ENCODE measurements around the gene SDCCAG8. TPM values are rescaled to one million over a fixed set of nuclear protein-coding genes. Genes with fewer than 3 reads are reported as not detected.
"Not testable (repeated sequence)": the region's sequence is repeated elsewhere in the genome, so short reads cannot be mapped to it uniquely, and the experiment has no call there.

The SDCCAG8 gene
- total RNA-seq, result 33.4 and 41.2 TPM in 2 replicates

DNA sequence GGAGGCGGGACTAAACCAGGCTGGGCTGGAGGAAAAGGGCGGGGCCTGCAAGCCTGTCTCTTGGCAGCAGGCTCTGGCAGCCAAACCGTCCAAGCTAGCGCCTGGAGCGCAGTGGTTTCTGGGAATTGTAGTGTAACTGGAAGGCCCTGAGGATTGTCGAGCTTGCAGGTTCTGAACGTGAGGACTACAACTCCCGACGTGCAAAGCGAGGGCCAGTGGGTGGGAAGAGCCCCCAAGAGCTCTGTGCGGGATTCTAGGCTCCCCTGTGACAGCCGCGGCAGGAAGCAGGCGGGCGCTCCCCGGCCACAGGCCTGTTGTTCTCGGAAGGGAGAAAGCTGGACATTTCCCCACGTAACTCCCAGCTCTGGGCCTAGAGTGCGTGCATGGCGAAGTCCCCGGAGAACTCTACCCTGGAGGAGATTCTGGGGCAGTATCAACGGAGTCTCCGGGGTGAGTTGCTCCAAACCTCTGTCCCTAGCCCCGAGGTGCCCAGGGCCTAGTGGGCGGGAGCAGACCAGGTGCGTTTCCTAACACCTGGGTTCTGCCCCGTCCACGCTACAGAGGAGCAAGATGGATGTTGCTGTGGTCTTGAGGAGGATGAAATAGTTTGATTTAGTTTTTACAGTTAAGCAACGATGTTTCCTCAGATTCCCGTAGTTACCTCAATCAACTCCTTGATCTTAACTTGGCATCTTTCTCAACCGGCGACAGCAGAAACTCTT lies at the start of gene SDCCAG8:
TSS of gene SDCCAG8 (plus strand) at position 251 of the 722 bp plus-strand sequence. CDS start at position 384, 133 bp downstream.
- peak; percentile 83 for DNase-seq
- peak within 1 kb of the TSS; percentile 95 for H3K4me3 Mint-ChIP-seq
- TF ChIP-seq, protein P1, sequence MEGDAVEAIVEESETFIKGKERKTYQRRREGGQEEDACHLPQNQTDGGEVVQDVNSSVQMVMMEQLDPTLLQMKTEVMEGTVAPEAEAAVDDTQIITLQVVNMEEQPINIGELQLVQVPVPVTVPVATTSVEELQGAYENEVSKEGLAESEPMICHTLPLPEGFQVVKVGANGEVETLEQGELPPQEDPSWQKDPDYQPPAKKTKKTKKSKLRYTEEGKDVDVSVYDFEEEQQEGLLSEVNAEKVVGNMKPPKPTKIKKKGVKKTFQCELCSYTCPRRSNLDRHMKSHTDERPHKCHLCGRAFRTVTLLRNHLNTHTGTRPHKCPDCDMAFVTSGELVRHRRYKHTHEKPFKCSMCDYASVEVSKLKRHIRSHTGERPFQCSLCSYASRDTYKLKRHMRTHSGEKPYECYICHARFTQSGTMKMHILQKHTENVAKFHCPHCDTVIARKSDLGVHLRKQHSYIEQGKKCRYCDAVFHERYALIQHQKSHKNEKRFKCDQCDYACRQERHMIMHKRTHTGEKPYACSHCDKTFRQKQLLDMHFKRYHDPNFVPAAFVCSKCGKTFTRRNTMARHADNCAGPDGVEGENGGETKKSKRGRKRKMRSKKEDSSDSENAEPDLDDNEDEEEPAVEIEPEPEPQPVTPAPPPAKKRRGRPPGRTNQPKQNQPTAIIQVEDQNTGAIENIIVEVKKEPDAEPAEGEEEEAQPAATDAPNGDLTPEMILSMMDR (IDR thresholded peaks at IDR 0.05), result no peak
- no peaks in the 10 kb centered on the region for H3K9me3 Mint-ChIP-seq
- intact Hi-C loops (cut with micrococcal nuclease), result loop anchor here (1.0 to 10.0 kb wide), 16 partner anchors 13 to 1737 kb away; partner anchors contain the start of genes AKT3, COX20 and FH
- peaks cover 41% of the 10 kb centered on the region for H3K4me1 Mint-ChIP-seq
- peak; percentile 80 for ATAC-seq (ENCODE audit: low read depth)
- no peaks in the 10 kb centered on the region for H3K27me3 Mint-ChIP-seq
- ChIA-PET CTCF (interaction anchor here (1.2 kb wide), 1 partner anchor 38 kb away, joined by 3 read pairs; no protein-coding TSS in a partner anchor), POLR2A (interaction anchor here (0.5 to 4.5 kb wide), 22 partner anchors 9 to 1608 kb away, joined by 3 to 66 read pairs (median 5); partner anchors contain the start of genes ADSS2 and HNRNPU)
- peak within 1 kb of the TSS; percentile 98 for H3K27ac Mint-ChIP-seq
- peaks cover 20% of the 10 kb centered on the region for H3K36me3 Mint-ChIP-seq (ENCODE audit: low read depth)

DNA sequence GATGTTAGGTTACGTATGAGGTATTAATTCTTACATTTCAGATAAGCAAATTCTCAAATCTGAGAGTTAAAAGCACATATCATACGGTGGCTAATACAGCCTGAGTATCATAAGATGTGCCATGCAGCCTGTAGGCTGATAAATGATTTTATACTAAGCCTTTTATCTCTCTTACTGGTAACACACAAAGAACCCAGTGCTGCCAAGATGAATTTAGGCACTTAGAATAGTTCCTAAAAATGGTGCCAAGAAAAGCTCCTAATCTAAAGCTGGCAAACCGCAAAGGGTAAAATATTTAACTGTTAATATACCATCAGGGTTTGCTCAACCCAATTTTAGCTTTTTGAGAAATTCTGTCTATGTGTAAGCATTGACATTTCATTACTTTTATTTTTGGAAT lies 43.9 kb upstream of the SDCCAG8 start:
- peaks cover 29% of the 10 kb centered on the region for H3K36me3 Mint-ChIP-seq (ENCODE audit: low read depth)
- H3K4me1 Mint-ChIP-seq; CTCF ChIA-PET; POLR2A ChIA-PET; H3K27ac Mint-ChIP-seq; DNase-seq; H3K9me3 Mint-ChIP-seq; ATAC-seq (ENCODE audit: low read depth); H3K27me3 Mint-ChIP-seq; H3K4me3 Mint-ChIP-seq; intact Hi-C loops (cut with micrococcal nuclease): not testable (repeated sequence)

DNA sequence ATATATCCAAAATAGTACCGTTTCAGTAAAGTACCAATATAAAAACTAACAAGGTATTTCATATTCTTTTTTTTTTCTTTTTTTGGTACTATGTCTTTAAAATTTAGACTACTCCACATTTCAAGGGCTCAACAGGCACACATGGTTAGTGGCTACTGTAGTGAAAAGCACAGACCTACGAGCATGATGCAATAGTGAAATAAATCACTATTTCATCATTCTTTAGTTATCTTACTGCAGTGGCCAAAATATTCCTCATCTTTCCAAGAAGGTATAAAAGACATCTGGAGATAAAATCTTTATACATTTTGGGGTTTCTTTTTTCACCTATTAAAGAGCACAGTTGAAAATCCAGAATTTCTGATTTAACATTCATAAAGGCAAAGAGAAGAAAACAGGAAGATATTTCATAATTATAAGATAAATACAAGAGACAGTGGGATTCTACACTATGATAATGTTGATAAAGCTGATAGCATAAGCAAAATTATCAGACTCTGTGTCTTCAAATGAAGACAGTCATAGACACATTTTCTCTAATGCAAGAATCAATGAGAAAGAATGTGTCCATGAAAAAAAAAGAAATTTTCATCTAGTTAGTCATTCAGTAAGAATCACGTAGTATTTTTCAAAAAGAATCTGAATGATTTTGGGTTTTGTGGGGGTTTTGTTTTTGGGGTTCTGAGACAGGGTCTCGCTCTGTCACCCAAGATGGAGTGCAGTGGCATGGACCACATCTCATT lies 42.6 kb upstream of the SDCCAG8 start:
- ChIA-PET CTCF (no interaction called here), POLR2A (no interaction called here)
- intact Hi-C loops (cut with micrococcal nuclease), result no loop called here
- TF ChIP-seq, protein P1 (IDR thresholded peaks at IDR 0.05), result no peak
- H3K4me1 Mint-ChIP-seq, result peaks cover 8% of the 10 kb centered on the region
- ATAC-seq (ENCODE audit: low read depth) (no peak), DNase-seq (no peak)
- peaks cover 40% of the 10 kb centered on the region for H3K36me3 Mint-ChIP-seq (ENCODE audit: low read depth)
- H3K27ac Mint-ChIP-seq, result no peak overlapping the region
- no peaks in the 10 kb centered on the region for H3K27me3 Mint-ChIP-seq
- H3K9me3 Mint-ChIP-seq, result peaks cover 2% of the 10 kb centered on the region
- no peak overlapping the region for H3K4me3 Mint-ChIP-seq

DNA sequence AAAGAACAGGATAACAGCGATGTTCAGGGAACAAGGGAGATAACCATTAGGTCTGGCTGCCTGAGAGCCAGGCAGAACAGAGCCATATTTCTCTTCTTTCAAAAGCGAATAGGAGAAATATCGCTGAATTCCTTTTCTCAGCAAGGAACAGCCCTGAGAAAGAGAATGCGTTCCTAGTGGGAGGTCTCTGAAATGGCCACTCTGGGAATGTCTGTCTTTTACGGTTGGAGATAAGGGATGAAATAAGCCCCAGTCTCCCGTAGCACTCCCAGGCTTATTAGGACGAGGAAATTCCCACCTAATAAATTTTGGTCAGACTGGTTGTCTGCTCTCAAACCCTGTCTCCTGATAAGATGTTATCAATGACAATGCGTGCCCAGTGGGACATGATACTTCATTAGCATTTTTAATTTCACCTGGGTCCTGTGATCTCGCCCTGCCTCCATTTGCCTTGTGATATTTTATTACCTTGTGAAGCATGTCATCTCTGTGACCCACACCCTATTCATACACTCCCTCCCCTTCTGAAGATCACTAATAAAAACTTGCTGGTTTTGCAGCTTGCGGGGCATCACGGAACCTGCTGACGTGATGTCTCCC lies 40.5 kb upstream of the SDCCAG8 start:
- POLR2A ChIA-PET; ATAC-seq (ENCODE audit: low read depth); H3K27ac Mint-ChIP-seq; H3K27me3 Mint-ChIP-seq; intact Hi-C loops (cut with micrococcal nuclease); DNase-seq; H3K9me3 Mint-ChIP-seq; H3K4me3 Mint-ChIP-seq; CTCF ChIA-PET: not testable (repeated sequence)
- H3K36me3 Mint-ChIP-seq (ENCODE audit: low read depth), result peaks cover 57% of the 10 kb centered on the region
- peaks cover 10% of the 10 kb centered on the region for H3K4me1 Mint-ChIP-seq

DNA sequence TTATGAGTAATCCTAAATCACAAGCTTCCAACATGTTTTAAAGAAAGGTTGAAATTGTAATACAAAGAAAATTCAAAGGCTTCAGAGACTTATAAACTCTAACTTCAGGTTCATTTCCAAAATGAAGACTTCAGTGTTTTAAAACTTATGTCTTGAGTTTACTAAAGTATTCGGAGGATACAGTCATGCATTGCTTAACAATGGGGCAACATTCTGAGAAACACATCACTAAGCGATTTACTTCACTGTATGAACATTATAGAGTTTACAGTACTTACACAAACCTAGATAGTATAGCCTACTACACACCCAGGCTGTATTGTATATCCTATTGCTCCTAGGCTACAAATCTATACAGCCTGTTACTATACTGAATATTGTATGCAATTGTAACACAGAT lies 39.1 kb upstream of the SDCCAG8 start:
- peaks cover 71% of the 10 kb centered on the region for H3K36me3 Mint-ChIP-seq (ENCODE audit: low read depth)
- H3K27me3 Mint-ChIP-seq, result no peaks in the 10 kb centered on the region
- ATAC-seq (ENCODE audit: low read depth) (no peak), DNase-seq (no peak)
- ChIA-PET CTCF (no interaction called here), POLR2A (no interaction called here)
- intact Hi-C loops (cut with micrococcal nuclease), result no loop called here
- H3K27ac Mint-ChIP-seq, result no peak overlapping the region
- H3K4me3 Mint-ChIP-seq, result no peak overlapping the region
- TF ChIP-seq, protein P1 (IDR thresholded peaks at IDR 0.05), result no peak
- peaks cover 2% of the 10 kb centered on the region for H3K9me3 Mint-ChIP-seq
- peaks cover 10% of the 10 kb centered on the region for H3K4me1 Mint-ChIP-seq

DNA sequence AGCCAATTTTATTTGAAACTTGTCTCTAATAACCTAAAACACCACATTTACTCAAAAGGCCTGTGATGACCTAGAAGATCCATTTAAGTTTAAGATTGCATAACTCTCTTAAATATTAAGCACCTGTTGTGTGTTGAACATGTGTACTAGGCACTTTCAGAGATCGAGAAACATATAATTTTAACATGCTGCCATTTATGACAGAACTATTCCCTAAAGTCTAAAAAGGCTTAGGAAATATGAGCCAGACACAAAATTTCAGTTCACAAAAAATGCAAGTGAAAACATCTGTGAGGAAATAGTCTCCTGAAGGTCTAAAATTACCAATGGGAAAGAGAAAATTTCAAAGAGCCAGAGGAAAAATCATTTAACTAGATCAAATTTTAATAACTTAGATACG lies 38.5 kb upstream of the SDCCAG8 start:
- Mint-ChIP-seq H3K27ac (no peak overlapping the region), H3K9me3 (peaks cover 2% of the 10 kb centered on the region), H3K36me3 (ENCODE audit: low read depth) (peaks cover 75% of the 10 kb centered on the region), H3K4me3 (no peak overlapping the region), H3K4me1 (peaks cover 10% of the 10 kb centered on the region), H3K27me3 (no peaks in the 10 kb centered on the region)
- POLR2A ChIA-PET, result no interaction called here
- CTCF ChIA-PET, result no interaction called here
- intact Hi-C loops (cut with micrococcal nuclease), result no loop called here
- ATAC-seq (ENCODE audit: low read depth) (no peak), DNase-seq (no peak)
- TF ChIP-seq, protein P1 (IDR thresholded peaks at IDR 0.05), result no peak

Measured in activated B cell treated with CpG ODN at 0.5 μM for 24 hours (primary cell).